GM12874 (cell line): ENCODE data around the gene CRTAC1.

Experiments used
- TF ChIP-seq, protein P1 (sequence below): IDR thresholded peaks from 2 replicates; pipeline ENCODE4 v1.5.1; 2011; ENCODE audit warnings: low read depth, mild to moderate bottlenecking, control low read depth, low read length, moderate library complexity; ENCODE audit not compliant: insufficient read depth

CRTAC1 gene

DNA sequence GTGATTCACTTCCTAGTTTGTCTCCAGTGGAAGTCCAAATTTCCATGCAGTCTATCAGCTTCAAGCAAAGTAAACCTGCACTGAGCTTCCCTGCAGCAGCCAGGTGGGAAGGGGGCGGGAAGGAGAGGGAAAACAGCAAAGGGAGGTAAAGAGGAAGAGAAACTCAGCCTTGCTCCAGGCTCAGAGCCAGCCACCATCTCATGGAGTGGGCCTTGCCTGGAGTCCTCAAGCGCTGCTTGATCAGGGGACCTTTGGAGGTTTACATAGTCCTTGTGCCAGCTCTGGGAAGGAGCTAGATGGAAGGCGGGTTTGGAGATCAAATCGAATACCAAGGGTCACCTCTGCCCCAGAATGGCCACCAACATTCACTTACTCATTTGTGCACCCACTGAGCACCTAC is 7.4 kb downstream of the CRTAC1 start:
- TF ChIP-seq, protein P1, sequence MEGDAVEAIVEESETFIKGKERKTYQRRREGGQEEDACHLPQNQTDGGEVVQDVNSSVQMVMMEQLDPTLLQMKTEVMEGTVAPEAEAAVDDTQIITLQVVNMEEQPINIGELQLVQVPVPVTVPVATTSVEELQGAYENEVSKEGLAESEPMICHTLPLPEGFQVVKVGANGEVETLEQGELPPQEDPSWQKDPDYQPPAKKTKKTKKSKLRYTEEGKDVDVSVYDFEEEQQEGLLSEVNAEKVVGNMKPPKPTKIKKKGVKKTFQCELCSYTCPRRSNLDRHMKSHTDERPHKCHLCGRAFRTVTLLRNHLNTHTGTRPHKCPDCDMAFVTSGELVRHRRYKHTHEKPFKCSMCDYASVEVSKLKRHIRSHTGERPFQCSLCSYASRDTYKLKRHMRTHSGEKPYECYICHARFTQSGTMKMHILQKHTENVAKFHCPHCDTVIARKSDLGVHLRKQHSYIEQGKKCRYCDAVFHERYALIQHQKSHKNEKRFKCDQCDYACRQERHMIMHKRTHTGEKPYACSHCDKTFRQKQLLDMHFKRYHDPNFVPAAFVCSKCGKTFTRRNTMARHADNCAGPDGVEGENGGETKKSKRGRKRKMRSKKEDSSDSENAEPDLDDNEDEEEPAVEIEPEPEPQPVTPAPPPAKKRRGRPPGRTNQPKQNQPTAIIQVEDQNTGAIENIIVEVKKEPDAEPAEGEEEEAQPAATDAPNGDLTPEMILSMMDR, result no peak

DNA sequence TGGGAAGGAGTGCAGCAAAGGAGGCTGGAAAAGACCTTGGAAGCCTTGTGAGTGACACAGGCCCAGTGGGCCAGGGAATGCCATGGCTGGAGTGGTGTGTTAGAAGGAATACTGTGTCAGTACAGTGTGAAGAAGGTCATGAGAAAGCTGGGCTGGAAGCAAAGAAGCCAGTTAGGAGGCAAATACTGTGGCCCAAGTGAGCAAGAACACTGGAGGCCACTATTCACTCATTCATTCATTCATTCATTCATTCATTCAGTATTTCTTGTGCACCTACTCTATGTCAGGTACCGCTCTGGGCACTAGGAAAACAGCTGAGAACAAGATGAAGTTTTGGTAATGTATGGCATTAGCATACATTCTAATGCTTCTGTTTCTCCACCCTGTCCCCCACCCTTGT is 9.6 kb downstream of the CRTAC1 start:
- TF ChIP-seq, protein P1, result no peak

DNA sequence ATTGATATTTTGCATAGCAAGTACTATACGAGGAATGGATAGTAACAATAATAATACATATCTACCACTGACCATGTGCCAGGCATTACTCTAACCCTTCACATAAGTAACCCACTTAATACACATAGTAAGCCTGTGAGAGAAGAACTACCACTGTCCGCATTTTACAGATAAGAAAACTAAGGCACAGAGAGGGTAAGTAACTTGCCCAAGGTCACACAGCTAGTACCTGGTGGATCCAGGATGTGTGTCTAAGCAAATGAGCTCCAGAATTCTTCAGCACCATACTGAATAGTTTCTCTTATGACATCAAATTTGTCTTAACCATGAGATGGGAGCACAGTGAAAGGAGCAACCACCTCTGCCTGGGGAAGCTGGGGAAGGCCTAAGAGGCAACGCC is 10.2 kb downstream of the CRTAC1 start:
- TF ChIP-seq, protein P1, result no peak

DNA sequence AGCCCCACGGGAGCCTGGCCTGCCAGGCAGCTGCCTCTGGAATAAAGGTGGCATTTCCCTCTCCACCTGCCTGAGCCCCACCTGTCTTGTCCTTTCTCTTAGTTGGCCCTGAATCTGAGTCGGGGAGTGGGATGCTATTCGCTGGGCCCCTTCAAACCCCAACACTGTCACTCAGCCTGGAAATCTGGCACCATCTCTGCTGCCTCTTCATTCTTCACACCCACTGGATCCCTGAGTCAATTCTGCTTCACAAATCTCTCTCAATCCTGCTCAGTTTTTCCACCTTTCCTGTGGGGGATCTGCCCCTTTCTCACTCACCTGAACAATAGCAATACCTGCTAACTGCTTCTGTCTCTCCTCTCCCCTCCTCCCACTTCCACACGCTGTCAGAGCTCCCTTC is 10.6 kb downstream of the CRTAC1 start:
- TF ChIP-seq, protein P1, result no peak

DNA sequence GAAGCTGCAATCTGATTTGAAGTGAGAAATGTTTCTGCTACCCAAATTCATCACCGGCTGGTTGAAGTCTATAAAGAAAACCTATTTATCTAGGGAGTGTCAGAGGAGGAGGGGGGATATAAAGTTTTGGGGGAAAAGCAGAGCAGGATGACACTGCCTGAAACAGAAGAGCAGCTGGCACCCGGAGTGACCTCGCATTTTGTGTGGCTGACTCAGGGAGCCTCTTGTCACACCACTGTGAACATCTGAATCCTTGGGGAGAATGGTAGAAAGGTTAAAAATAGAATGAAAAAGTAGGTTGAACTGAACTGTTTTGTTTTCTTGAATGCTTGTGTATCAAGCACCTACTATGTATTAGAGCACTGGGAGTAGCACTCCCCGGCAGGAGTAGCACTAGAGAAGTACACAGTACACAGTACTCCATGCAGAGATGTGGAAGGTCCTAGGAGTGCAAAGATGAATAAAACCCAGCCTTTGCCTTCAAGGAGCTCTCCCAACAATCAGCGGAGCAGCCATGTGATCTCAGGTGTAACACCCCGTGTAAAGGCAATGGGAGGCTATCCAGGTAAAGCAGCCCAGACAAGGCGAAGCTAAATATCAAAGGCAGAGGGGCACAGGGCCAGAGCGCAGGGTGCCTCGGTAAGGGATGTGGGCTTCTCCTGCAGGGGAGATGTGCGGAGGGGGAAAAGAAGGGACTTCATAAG is 13.5 kb downstream of the CRTAC1 start:
- TF ChIP-seq, protein P1, result no peak

DNA sequence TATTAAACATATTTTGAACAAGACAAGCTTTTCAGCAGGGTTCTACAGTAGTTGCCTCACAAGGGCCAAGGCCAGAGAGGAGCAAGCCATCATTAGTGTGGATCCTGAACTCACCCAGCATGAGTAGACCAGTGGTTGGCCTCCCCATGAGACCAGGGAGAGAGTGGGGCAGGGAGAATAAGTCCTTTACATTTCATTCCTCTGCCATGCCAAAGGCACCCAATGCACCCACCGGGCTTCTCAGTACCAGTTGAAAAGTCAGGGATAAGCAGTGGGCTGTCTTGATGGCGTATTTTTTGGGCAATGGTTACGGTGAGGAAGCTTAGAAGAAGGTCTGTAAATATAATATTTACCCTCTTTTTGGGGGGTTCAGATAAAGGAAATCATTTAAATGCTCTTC is 16.6 kb downstream of the CRTAC1 start:
- TF ChIP-seq, protein P1, result no peak

DNA sequence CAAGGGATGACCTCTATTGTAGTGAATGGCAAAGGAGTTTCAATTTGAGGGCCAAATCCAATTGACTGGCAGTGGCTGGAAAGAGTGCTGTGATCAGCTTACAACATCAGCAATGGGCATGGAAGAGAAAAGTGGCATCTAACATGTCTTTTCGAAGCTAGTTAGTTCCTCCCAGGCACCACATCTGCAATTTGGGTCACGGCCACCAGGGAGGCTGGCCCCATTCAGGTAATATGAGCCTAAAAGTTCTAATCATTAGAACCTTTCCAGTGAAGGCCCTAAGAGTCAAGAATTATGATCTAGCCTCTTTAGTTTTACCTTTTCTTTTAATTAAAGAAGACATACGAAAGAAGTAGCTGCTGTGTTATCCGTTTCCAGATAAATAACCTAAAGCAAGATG is 17.3 kb downstream of the CRTAC1 start:
- TF ChIP-seq, protein P1, result no peak
